Right ventricle myocardium inferior (tissue), 1 donor: ENCODE data around the gene CALHM3. TPM values are rescaled to one million over a fixed set of nuclear protein-coding genes. Genes with fewer than 3 reads are reported as not detected.

Experiments used
- ATAC-seq: fragments of 200-7000 bp; cut with Tn5 transposase; one replicate; pipeline ENCODE4 v1.9.1; 2020; ENCODE audit warnings: mild to moderate bottlenecking, moderate library complexity
- DNase-seq: peaks from one replicate; pipeline ENCODE4 v3.0.0; 2021; ENCODE audit errors: missing footprints
- intact Hi-C: fragments of 100-400 bp; cut with DNase I; formaldehyde crosslinking; loops from one replicate; pipeline ENCODE4 v1.11.0; 2022
- total RNA-seq: library from RNA; stranded (reverse); fragmentation: NEBNext Ultra II Directional; extraction: Animal tissue kit (Norgen Biotek cat#: 25700); gene quantifications from one replicate; pipeline ENCODE4 v1.2.1, GENCODE V29; 2021
- donor health status: DM: no; HTN: yes; CAD: no; lungs with severe emphysema.

CALHM3 gene
- total RNA-seq, 1 donor from 2014 or later = not detected

DNA sequence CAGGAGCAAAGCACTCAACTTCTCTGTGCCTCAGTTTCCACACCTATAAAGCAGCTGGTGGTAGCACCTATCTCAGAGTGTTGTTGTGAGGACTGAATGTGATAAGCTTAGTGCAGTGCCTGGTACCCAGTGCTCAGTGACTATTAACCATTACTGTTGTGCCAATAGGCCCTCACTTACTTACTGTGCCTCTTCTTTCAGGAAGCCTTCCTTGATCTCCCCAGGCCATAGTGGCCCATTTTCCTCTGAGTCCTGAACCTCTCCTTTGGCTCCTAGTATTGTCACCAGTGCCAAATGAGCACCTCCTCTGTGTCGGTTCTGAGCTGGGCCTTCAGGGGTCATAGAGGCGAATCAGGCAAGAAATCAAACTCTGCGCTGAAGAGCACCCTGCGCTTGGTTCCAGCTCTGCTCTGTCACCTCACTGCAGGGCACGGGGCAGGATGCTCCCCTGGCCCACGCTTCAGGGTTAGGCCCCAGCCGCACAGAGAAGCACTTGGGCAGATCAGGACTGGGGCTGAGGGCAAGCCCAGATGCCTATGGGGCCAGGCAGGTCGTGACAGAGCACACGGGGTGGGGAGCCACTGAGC, 22.9 kb downstream of the CALHM3 start:
- no peak for DNase-seq
- intact Hi-C loops = no loop called here
- no peak for ATAC-seq

DNA sequence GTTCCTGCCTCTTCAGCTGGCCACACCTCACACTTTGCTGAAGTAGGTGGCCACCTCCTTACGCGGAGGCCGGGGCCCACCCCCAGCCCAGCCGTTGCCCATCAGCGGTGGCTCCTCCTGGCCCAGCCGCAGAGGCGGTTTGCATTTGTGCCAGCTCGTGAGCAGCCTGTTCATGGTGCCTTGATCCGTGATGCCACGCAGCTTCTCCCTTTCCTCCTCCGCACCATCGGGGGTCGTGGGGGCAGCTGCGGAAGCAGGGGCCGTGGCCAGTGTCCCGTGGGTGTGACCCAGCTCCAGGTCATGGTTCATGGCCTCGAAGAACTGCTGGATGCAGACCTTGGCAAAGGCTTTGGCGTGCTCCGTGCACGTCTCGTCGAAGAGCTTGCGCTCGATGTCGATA, 23.8 kb downstream of the CALHM3 start:
- ATAC-seq (no peak), DNase-seq (no peak)
- intact Hi-C loops = no loop called here

DNA sequence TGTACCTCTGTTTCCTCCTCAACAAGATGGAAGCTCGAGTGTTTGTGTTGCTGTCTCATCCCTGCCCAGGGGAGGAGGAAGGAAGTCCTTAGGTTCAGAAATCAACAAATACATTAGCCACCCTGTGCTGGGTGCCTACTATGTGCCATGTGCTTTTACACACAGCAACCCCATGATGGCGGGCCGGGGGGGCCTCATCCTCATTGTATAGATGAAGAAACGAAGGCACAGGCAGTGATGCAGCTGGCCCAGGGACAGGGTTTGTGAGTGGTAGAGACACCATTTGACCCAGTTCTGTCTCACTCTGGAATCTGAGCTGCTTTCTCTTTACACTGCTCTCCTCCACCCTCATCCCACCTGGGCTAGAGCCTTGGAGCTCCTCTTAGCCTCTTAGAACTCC, 25.0 kb downstream of the CALHM3 start:
- intact Hi-C loops = no loop called here
- DNase-seq (no peak), ATAC-seq (no peak)

DNA sequence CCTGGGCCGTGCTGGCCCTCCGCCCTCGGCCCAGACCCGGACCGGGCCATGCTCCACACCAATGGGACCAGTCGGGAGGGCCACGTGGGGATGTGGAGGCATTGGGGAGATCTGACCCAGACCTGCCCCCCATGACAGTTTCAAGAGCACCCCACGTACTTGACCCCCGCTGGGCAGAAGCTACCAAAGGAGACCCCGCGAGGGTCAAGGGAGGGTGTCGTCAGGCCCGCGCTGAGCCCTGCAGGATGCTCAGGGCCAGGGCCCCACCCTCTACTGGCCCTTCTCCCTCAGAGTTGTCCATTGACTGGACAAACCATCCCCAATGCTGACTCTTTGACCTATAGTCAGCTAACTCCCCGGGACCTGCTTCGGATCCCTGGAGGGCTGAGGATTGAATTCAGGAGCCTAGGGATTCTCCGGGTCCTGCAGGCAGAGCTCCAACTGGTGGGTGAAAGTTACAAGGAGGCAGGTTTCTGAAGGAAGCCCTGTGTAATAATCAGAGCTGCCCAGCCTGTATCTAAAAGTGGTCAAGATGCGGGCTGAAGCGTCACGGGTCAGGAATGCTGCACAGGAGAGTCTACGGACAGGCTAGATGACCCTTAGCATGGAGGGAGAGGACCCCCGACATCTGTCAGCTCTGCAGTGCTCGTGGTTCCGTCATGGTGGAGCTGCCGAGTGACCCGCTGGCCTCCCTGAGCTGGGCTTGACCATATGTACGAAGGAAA, 26.4 kb downstream of the CALHM3 start:
- DNase-seq (no peak), ATAC-seq (no peak)
- intact Hi-C loops = no loop called here

DNA sequence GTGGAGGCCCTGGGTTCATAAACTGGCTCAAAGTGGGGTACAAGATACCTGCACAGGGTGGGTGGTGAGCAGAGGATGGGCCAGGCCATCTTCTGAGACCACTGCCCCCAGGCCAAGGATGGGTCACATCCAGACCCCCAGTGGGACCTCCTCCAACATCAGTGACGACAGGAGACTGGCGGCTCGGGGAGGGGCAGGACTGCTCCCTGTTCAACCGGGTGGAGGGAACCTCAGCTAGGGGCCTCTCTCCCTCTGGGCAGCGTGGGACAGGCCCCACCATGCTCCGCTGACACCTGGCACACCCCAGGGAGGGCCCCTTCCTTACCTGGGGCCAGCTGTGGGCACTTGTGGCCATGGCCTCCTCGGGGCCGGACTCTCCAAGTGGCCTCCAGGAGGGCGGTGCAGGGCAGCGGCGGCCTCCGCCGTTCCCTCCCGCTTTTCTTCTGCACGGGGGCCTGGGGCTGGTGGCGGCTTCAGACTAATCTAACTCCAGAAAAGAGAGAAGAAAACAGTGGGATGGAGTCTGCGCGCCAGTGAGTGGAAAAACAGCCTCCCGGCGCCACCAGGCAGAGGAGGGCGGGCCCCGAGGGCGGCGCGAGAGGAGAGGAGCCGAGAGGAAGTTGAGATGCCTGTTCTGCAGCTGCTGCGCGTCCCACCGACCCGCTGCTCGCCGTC, 27.1 kb downstream of the CALHM3 start, which contains the start of gene CALHM2:
TSS of gene CALHM2 (minus strand) at position 540 of the 675 bp plus-strand sequence. CDS start 2,429 bp downstream, outside the sequence.
- intact Hi-C loops = no loop called here
- ATAC-seq = peak; percentile 65
- DNase-seq = peak; percentile 88

DNA sequence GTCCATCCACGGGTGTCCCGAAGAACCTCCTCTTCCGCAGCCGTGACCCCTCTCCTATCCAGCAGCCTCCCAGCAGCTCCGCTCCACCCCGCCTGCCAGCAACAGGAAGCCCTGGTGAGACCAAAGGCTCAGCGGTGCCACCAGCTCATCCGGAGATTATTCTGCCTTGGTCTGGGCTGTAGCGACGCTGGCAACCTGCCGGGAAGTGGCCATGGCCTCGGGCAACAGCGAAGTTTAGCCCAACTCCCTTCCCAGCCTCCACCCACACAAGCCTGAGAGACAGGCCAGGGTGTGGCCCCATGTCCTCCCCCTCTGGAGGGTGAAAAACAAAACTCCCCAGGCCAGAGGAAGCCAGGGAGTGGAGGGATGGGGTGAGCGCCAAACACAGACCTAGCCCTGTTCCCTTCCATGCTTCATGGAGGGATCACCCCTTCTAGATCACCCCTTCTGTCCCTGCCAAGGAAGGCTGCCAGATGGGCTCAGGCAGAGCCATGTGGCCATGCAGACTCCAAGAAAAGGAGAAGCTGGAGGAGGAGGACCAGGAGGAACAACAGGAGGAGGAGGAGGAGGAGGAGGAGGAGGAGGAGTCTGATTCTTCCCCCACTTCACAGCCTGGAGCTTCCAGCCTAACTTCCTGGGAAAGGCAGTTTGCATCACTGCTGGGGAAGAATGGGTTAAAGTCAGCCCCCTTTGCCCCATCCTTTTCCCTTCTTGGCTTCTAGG, 27.8 kb downstream of the CALHM3 start:
- intact Hi-C loops = no loop called here
- ATAC-seq = peak; percentile 70

DNA sequence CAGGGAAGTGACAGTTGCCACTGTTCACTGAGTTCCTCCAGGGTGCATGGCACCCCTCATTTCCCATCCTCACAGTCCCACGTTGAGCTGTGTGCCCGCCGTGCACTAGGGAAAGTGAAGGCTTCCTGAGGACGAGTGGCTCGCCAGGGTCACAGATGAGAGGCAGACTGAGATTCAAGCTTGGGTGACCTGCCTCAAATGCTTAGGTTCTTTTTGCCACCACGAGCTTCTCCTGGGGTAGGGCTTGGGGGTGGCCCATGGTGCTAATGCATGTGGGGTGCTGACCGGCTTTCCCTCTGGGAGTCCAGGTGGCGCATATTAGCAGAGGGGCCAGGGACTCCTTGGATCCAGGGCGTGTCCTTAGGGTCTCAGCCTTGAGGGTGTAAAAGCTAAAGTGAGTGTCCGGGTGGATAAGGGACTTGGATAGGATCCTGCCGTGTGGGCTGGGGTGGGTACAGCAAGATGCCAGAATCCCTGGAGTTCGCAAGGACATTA, 28.8 kb downstream of the CALHM3 start:
- DNase-seq (no peak), ATAC-seq (no peak)
- intact Hi-C loops = no loop called here

More for the DNA sequence above, 27.8 kb downstream of the CALHM3 start:
- peak; percentile 89 for DNase-seq

DNA sequence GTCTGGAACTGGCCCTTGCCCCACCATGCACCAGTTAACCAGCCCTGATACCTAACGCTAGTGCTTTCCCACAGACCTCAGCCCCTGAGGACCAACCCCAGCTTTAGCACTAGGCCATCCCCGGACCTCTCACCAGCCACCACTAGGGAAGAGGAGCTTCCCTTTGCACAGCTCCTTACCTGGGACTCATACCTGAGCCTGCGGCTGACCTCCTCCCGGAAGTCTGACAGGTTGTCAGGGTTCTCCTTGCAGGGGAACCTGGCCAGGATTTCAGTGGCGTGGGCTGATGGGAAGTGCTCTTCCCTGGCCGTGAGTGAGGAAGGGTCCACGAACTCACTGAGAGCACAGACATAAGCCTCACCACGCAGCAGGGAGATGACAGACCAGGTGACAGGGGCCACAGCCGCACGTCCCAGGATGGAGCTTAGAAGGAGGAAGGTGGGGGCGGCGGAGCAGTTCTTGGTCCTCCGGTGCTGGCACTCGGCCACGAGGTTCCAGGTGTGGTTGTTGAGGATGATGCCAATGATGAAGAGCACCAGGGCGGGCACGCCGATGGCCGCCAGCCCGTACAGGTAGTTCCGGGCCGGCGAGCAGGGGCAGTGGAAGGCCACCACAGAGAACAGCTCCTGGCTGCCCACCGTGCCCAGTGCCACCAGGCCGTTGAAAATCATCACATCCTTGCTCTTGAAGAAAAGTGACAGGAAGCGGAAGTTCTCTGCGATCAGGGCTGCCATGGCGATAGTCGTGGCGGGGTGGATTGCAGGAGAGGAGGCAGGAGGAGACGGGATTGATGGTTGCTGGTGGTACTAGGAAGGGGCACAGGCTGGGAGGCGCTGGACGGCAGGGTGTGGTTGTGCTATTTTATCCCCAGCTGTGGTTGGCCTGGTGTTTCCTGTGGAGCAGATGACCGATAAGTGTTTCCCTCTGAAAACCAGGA, 29.6 kb downstream of the CALHM3 start:
- intact Hi-C loops = no loop called here

DNA sequence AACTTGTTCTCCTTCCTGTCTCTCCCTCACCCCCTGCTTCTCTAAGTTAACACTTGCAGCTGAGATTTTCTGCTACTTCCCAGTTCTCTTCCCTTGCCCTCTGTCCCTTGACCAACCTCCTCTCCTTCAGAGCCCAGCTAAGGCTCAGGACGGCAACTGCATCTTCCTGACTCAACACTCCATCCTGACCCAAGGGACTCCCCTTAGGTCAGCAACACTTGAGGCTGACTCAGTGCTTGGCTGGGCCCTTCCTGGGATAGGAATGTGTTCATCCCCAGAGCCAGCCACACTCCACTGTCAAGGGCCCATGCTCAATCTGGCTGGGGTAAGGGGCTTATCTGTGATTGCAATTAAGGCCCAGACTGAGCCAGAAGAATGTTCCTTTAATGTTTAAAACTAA, 30.3 kb downstream of the CALHM3 start:
- intact Hi-C loops = no loop called here
- ATAC-seq (peak; percentile 56), DNase-seq (peak; percentile 77)

More for the DNA sequence above, 29.6 kb downstream of the CALHM3 start:
- ATAC-seq (no peak), DNase-seq (no peak)

DNA sequence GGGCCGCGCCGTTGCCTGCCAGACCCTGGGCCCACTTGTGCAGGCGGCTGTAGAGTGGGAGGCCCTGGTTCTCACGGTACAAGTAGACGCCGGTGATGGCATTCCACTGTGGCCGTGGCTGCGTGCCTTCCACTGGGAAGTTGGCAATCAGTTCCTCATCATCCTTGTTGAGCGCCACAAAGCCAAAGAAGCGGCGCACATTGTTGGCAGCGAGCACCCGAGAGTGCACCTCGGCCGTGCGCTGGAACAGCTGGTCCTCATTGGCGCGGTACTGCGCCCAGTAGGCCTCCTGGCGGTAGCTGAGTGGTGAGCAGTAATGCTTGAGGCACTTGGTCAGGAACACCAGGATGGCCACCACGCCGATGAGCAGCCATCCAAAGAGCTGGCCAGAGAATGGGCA, 31.9 kb downstream of the CALHM3 start:
- ATAC-seq (no peak), DNase-seq (no peak)
- intact Hi-C loops = no loop called here

DNA sequence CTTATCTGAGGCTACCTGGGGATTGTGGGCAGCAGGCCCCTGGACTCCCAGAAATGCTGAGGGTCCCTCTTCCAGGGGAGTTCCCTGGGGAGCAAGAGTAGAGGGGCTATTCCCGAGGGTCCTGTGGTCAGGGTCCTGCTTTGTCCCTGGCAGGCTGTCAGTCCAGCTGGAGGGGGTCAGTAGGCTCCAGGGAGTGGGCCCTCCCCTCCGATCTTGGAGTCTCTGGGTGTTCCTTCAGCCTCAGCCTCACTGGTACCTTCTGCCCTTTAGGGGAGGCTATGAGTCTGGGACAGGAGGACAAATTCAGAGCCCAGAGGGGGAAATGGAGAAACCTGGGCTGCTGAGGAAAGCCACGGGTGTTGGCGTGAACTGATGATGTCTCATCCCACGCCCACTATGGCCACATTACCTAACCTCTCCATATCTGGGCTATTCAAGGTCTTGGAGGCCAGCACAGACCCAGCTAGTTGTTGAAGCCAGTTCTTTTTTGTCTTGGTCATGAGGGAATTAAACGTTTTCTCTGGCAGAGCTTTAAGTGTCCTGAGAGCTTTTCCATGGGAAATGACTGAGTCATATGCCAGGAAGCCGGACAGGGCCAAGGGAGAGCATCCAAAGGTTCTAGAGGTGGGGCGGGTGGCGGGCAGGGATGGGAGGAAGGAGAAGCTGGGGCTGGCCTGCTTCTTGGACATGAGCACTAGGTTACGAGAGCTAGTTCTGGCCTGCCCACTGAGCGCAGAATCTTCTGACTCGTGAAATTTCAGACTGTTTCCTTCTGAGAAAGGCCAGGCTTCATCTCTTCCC, 33.1 kb downstream of the CALHM3 start:
- ATAC-seq (peak; percentile 81), DNase-seq (peak; percentile 85)
- intact Hi-C loops = no loop called here

DNA sequence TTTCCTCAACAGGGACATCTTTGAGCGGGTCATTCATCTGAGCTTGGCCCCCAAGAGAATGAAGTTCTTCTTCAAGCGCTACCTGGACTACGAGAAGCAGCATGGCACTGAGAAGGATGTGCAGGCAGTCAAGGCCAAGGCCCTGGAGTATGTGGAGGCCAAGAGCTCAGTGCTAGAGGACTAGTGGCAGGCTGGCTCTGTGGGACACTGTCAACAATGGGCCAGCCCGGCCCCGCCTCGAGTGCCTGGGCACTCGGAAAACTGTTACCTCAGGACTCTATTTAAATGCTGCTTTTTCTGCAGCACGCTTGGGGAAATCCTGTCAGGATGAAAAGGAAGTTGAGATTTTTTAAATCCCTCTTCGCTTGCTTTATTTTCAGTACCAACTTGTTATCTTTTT, 33.7 kb downstream of the CALHM3 start:
- no peak for ATAC-seq
- DNase-seq = no peak
- intact Hi-C loops = no loop called here

DNA sequence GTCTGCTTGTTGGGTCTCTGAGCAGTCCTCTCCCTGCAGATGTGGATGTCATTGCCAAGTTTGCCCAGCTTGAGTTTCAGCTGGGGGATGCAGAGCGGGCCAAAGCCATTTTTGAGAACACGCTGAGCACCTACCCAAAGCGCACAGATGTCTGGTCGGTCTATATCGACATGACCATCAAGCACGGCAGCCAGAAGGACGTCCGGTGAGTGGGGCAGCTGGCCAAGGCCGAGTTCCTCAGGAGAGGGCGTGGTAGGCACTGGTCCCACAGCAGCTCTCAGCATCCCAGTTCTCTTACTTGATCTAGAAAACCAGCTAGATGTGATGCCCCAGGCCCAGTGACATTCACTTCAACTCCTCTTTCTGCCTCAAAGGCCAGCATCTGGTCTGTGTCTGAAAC, 34.6 kb downstream of the CALHM3 start:
- DNase-seq (no peak), ATAC-seq (no peak)
- intact Hi-C loops = no loop called here

DNA sequence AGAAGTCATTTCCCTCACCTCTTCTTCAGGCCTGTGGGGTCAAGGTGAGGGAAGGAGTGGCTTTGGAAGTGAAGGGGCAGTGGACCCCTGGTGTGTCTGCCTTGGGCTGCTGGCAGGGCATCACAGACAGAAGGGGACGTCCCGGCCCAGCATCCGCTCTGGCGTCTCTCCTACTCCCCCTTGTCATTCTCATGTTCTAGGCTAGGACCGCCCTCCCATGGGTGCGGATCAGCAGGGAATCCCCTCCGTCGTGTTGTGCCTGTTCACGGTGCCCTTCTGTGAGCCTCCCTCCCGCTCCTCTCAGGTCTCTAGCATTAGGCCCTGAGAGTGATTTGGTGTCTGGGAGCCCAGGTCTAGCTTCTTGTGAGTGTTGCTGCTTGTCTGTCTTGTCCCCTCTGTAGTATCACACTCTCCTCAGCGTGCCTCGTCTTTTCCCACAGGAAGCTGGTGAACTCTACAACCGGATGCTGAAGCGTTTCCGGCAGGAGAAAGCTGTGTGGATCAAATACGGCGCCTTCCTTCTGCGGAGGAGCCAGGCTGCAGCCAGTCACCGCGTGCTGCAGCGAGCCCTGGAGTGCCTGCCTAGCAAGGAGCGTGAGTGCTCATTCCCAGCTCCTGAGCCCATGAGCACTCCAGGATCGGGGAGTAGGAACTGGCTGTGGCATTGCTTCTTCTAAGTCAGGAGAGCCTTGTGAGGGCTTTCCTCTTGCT, 35.4 kb downstream of the CALHM3 start:
- DNase-seq (no peak), ATAC-seq (no peak)
- intact Hi-C loops = no loop called here

DNA sequence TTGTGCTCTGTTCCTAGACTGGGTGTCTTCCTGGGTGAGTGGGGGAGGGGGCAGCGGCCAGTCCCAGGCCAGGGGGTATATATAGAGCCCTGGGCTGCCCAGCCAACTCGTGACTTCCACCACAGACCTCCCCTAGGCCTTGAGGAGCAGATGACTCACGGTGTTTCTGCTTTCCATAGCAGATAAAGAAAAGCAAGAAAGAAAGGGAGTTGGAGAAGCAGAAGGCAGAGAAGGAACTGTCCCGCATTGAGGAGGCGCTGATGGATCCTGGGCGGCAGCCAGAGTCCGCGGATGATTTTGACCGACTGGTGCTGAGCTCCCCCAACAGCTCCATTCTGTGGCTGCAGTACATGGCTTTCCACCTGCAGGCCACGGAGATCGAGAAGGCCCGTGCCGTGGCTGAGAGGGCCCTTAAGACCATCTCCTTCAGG, 37.0 kb downstream of the CALHM3 start:
- intact Hi-C loops = no loop called here
- ATAC-seq = peak; percentile 31
- DNase-seq = peak; percentile 74

DNA sequence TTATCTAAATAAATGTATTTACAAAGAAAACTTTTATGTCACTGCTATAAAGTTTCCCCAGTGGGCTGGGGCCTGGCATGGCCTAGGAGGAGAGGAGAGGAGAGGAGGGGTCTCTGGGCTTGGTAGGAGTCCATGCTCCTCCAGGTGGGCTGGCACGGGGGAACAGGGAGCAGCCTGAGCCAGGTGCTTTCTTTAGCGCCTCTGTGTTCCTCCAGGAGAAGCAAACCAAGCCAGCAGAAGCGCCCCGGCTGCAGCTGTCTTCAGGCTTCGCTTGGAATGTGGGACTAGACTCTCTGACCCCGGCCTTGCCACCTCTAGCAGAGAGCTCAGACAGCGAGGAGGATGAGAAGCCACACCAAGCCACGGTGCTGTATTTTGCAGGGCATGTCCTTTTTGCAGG, 37.4 kb downstream of the CALHM3 start:
- intact Hi-C loops = no loop called here
- ATAC-seq = no peak
- DNase-seq = no peak

DNA sequence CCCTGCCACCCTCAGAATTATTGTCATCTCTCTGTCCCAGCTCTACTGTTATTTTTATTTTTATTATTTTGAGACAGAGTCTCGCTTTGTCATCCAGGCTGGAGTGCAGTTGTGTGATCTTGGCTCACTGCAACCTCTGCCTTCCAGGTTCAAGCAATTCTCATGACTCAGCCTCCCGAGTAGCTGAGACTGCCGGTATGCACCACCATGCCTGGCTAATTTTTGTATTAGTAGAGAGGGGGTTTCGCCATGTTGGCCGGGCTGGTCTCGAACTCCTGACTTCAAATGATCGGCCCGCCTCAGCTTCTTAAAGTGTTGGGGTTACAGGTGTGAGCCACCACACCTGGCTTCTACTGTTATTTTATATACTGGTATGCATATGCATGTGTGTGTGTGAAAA, 37.8 kb downstream of the CALHM3 start:
- no peak for DNase-seq
- intact Hi-C loops = no loop called here
- no peak for ATAC-seq
